GDM1 (cell line): ENCODE measurements around the gene GPRC5C.

ENCODE experiments used
- DNase-seq: peaks from one replicate; lab custom pipeline; 2025; lab: John Stamatoyannopoulos, UW

Gene GPRC5C

DNA sequence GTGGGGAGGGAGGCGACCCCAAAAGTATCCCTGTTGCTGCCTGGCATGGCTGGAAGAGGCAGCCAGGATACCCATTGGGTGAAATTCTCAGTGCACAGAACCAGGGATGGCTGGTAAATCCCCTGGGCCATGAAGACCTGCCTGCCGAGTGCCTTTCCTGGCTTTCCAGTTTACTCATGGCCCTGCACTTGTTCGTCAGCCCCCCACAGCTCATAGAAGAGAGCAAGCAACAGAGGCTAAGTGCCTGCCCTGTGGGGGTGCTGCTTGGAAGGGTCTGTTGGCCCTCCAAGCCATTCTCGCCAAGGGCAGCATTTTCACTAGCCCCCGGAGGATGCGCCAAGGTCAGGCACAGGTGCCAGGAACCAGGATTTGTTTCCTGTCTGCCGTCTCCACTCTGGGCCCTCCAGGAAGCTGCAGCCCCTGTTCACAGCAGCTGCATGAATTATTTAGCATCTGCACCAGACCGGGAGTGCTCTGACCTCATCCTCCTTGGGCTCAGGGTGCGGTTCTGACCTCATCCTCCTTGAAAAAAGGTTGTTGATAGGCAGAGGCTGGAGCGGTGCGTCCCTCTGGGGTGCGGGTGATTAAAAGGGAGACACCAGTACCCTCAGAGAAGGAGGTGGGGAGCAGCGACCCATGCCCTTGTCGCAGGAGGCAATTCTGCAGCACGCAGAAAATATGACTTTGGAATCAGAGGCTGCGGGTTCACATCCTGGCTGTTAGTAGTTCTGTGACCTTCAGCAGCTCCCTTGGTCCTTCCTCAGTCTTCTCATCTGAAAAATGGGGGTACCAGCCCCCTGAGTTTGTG, 20.3 kb downstream of the GPRC5C start:
- no peak for DNase-seq

DNA sequence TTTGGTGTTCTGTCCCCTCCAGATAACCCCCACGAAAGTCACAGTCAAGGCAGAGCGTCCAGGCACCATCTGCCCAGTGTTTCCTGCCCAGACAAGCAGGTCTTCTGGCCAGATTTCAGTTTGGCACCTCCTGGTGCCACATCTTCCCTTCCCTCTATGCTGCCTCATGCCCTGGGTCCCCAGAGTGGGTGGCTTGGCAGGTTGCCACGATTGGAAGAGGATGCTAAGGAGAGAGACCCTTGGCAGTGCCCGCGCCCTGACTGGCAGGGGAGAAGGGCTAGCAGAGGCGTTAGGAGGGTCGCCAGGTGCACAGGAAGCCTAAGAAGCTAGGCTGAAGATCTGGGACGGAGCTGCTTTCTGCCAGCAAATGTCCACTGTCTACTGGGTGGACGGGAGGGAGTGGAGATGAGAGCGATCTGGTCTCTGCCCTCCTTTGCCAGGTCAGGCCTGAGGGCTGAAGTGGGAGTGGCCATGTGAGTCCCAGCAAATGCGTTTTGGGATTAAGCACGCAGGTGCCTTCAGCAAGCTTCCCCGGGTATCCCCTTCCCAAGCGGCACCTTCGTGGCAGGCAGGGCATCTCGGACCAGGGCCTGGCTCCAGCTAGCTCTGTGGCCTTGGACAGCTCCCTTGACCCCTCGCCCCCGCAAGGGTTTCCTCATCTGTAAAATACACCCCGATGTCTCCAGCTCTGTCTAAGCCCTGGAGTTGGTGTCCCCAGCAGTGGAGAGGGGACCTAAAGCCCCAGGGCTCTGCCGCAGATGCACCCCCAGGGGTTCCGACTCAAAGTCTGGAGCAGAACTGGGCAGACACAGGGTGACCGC, 21.2 kb downstream of the GPRC5C start:
- no peak for DNase-seq

DNA sequence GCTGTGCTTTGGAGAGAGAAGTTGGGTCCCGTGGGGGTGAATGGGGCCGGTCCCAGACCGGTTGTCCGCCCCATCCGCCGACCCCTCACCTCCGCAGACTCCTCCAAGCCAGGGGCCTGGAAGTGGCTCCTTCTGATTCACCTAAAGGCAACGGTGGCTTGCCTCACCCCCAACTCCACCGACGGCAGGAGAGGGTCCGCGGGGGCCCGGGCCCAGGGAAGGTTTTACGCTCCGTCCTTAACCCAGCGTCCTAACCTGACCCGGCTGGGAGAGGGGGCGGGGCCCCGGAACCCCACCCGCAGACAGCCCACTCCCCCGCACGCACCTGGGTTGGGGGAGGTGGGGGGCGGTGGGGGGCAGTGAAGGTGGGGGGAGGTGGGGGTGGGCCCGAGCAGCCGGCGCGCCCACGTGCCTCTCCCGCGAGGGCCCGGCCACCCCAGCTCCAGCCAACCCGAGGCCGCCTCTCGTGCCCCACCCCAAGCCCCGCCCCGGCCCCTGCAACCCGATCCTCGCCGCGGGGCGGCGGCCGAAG, 21.8 kb downstream of the GPRC5C start:
- DNase-seq: no peak

DNA sequence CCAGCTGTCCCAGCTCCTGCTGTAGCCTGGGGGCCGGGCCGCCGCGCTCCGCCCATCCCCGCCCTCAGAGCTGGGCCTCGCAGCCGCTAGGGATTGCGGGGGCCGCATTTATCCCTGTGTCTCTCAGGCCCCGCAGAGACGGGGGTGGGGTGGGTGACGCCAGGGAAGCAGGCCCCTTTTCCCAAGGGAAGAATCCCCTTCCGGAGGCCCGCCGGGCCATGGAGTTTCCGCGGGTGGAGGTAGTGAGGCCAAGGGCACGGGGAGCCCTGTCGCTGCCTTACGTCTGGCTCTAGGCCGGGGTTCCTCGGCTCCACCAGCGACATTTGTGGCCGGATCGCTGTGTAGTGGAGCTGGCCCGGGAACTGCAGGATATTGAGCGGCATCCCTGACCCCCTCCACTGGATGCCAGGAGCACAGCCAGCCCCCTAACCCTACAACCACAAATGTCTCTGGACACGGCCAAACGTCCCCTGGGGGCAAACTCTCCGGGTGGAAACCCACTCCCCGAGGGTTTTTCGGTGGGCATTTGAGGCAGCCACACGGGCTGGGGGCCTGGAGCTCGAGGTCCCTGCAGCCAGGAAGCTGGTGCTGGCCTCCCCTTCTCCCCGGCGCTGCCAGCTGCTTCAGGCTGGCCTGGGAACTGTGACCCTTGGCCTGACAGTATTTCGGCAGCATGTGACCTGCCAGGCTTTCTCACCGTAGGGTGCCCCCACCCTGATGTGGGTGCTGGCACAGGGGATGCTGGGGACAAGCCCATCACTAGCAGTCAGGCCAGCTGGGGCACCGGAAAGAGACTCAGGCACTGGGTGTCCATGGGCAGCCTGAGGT, 22.5 kb downstream of the GPRC5C start:
- peak; percentile 63 for DNase-seq

DNA sequence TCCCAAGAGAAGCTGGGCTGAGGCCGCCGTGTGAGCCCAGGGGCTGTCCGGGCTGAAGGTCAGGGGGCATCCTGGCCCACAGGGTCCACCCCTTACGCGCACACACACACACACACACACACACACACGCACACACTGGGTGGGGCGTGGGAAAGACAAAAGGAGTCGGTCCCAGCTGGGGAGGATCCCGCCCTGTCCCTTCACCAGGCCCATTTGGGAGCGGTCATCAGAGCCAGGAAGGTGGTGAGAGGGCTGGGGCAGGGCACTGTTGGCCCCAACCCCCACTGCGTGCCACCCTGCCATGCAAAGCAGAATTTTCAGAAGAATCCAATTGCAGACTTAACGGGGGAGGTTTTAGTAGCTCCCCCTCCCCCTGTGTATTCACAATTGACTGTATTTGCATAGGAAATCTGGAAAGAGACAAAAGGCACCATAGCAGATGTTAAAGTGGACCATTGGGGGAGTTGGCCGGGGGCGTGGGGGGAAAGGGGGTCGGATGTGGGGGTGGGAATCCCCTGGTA, 23.2 kb downstream of the GPRC5C start:
- no peak for DNase-seq

DNA sequence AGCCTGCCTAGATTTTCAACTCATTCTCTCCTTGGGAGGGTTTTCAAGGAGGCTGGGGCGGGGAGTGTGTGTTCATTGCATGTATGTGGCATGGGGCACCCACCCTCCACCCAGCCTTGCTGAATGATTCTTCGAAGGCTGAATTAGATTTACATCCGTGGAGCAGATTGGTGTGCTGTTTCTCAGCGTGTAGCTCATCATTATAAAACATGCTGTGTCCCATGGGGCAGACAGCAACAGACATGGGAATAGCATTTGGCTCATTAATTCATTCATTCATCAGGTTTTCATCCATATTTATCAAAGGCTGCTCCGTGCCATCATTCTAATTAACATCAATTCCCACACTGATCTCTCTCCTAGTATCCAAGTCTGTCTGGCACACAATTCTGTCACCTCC, 23.9 kb downstream of the GPRC5C start:
- no peak for DNase-seq

DNA sequence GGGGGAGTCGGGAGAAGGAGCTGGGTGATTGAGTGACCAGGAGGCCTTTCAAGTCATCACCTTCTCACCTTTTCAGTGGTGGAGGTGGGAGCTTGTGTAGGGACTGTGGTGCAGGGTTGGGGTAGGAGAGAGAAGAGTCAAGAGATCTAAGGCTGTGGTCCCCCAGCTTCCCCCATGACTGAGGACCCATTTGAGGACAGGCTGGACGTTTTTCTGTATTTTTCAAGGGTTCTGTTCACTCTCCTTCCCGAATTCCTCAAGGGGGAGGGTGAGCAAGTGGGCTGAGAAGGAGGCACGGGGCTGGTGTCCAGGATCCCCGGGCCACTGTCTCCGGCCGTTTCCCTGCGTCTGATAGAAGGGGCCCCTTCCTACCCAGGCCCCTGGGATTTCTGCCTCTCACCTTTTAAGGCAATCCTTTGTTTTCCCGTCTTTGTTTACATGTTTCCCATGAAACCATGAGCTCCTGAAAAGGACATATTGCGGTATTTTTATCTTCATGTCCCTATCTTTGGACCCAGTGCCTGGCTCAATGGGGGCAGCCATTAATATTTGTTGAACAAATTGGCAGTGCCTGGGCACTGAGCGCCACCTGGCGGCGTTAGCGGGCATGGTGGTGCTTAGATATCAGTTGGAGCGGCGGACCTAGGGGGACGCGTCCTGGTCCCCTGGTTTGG, 25.4 kb downstream of the GPRC5C start:
- DNase-seq: peak; percentile 56

DNA sequence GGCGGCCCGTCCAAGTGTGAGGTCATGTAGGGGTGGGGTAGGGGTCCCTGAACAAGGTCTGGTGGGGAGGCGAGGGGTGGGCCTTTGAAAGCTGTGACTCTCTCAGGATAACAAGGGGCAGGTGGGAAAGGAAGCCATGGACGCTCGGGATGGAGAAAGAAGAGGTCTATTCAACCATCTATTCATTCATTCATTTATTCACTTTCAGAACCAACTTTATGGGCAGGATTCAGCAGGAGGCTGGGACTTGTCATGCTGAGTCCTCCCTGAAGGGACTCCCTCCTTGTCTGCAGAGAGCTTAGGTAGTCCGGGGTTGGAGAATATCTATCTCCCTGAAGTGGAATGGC, 25.9 kb downstream of the GPRC5C start:
- no peak for DNase-seq

DNA sequence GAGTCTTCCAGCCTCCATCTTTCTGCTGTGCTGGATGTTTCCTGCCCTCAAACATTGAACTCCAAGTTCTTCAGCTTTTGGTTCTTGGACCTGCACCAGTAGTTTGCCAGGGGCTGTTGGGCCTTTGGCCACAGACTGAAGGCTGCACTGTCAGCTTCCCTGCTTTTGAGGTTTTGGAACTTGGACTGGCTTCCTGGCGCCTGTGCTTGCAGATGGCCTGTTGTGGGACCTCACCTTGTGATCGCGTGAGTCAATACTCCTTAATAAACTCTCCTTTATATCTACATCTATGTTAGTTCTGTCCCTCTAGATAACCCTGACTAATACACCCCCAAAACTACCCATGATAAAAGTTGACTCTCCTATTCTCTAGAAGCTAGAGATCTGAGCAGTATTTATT, 26.9 kb downstream of the GPRC5C start:
- DNase-seq: no peak

DNA sequence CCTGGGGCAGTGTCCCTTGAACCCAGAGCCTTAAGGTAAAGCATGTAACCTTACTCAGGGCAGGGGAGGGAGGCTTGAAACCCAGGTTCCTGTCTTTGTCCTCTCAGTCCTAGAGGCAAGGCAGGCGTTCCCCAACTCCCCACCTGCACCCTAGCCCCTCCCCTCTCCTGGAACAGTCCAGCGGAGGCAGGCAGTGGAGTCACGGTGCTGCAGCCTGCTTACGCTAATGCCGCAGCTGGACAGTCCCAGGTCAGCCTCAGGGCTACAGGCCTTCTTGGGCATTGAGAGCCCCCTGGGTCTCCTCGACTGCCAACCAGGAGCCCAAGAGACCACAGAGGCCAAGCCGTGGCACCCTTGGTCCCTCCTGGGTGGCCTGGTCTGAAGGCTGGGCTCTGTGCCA, 27.7 kb downstream of the GPRC5C start:
- DNase-seq: no peak

DNA sequence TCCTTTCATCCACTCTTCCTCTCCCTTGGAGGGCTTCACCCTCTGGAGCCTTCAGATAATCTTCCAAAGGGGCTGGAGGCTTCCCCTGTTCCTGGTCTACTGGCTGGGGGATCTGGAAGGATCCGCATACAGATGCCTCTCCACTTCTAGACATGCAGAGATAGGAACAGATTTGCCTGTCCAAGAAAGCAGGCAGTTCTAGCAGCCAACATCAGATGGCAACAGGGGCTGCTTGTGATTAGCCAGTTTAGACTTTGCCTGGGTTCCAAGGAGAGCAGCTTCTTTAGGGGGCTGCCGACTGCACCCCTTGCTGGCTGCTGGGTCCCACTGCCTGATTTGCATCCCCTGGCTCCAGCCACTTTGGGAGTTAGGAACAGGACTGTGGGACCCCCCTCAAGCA, 28.4 kb downstream of the GPRC5C start:
- no peak for DNase-seq

DNA sequence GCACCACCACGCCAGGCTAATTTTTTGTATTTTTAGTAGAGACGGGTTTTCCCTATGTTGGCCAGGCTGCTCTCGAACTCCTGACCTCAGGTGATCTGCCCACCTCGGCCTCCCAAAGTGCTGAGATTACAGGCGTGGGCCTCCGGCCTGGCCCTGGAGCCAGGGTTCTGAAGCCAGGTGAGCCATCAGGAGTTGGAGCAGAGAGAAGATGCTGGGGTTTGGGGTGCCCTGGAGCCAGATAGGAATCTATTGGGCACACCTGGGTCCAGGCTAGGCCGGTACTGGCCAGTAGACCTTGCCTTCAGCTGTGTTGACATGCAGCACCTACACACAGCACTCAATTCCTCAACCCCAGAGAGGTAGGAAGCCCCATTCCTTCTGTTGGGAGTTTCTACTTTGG, 29.1 kb downstream of the GPRC5C start:
- DNase-seq: no peak

DNA sequence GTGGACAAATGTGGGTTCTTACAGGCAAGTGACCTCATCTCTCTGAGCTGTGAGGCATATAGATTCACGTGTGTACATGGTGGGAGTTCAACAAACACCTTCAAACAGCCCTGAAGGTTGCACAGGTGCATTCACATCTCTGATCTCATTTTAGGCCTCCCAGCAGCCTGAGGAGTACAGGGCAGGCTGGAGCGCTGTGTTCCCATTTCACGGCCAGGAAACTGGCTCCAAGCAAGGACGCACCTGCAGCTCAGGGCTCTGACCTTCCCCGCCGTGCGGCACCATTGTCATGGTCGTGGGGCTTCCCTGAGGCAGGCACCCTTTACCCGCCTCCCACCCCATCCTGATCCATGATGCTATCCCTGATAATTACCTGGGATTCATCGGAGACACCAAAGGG, 29.7 kb downstream of the GPRC5C start:
- DNase-seq: no peak

DNA sequence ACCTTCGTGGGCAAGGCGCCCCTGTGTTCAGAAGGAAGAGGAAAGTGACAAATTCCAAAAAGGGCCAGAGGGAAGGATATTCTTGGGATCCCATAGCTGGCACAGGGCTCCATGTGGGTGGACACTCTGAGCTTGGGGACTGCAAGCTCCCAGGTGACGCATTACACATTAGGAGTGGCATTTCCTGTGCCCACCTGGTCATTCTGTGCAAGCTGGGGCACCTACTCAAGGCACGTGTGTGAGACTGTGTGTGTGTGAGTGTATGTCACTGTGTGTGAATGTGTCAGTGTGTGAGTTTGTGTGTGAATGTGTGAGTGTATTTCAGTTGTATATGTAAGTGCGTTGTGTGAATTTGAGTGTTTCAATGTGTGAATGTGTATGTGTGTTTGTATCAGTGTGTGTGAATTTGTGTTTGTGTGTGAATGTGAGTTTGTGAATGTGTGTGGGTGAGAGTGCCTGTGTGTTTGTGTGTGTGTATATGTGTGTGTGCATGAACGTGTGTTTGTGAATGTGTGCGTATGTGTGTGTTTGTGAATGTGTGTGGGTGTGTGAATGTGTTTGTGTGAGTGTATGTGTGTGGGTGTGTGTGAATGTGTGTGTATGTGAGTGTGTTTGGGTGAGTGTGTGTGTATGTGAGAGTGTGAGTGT, 33.0 kb downstream of the GPRC5C start:
- DNase-seq: no peak

DNA sequence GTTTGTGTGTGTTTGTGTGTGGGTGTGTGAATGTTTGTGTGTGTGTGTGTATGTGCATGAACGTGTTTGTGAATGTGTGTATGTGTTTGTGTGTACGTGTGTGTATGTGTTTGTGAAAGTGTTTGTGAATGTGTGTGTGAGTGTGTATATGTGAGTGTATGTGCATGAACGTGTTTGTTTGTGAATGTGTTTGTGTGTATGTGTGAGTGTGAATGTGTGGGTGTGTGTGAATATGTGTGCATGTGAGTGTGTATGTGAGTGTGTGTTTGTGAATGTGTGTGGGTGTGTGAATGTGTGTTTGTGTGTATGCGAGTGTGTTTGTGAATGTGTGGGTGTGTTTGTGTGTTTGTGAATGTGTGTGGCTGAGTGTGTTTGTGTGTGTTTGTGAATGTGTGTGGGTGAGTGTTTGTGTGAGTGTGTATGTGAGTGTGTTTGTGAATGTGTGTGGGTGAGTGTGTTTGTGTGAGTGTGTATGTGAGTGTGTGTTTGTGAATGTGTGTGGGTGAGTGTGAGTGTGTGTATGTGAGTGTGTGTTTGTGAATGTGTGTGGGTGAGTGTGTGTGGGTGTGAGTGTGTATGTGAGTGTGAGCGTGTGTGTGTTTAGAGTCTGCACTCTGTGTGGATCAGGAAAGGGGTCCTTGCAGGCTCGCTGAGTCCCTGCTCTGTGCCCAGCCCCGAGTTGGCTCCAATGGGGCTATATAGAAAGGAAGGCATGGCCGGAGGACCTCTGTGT, 33.7 kb downstream of the GPRC5C start:
- no peak for DNase-seq

DNA sequence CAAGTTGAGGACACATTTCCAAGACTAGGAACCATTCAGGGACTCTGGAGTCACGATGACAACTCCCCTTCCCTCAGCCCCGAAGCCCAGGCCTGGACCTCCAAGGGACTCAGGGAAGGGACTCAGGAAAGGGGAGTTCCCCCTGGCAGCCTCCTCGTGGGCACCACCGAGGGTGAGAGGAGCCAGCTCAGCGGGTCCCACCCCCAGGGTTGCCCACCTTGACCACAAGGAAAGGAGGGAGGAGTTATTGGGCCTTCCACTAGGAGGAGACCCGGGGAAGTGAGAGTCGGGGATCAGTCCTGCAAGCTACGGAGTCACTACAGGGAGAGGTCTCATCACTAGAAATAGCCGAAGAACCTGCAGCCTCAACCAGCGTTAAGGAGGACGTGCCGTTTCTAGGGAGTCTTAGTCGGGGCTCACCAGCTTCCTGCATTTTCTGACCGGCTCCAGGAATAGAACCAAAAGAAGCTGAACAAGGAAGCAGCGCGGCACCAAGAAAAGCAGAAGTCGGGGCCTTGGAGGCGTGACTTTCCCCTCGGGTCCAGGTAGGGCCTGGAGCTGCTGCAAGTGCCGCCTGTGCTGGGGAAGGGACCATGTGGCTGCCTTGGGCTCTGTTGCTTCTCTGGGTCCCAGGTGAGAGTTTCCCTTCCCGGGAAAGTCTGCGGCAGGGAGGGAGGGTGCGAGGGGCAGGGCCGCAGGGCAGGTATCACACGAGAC, 34.4 kb downstream of the GPRC5C start, which contains the start of gene CD300A:
CD300A (plus strand) TSS at position 524 of the 717 bp plus-strand sequence; CDS start at position 594, 70 bp downstream.
- DNase-seq: peak; percentile 82

DNA sequence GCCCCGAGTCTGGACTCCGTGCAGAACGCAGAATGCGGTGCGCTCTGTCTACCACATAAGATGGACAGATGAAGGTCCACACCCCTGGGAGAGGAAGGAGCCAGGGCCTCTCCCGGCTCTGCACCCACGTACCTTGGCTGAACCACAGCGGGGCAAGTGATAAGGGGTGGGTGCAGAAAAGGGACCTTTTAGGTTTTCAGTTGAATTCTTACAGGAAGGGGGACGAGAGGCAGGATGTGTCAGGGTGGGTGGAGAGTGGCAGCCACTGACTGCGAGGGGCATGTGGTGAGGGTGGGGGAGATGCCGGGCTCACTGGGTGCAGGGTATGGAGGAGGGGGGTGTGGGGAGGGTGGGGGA, 34.9 kb downstream of the GPRC5C start:
- no peak for DNase-seq

DNA sequence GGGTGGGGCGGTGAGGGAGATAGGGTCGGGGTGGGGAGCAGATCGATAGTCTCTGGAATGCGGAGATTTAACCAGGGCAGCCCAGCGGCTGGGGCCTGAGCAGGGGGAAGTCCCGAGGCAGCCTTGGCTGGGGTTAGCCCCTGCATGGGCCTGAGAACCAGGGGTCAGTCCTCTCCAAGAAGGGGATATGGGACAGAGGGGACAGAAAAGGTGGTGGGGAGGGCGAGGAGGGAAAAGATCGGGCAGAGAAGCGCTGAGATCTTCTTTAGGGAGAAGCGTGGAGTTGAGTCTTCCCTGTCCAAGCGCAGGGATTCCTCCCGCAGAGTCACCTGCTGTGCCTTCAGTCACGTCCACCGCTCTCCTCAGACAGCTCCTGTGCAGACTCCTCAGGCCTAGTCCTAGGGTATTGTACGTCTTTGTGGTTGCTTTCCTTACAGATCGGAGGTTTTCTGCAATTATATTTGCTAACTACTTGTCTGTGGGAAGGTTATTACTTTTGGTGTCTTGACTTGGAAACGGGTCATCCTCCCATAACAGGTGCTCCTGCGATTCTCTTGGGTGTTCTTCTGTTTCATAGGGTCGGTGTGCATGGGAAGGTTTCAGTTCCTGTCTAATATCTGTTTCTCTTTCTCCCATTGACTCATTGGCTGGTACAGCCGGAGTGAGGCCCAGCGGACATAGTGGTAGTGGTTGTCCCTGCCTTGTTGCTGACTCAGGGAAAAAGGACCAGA, 35.5 kb downstream of the GPRC5C start:
- DNase-seq: no peak

DNA sequence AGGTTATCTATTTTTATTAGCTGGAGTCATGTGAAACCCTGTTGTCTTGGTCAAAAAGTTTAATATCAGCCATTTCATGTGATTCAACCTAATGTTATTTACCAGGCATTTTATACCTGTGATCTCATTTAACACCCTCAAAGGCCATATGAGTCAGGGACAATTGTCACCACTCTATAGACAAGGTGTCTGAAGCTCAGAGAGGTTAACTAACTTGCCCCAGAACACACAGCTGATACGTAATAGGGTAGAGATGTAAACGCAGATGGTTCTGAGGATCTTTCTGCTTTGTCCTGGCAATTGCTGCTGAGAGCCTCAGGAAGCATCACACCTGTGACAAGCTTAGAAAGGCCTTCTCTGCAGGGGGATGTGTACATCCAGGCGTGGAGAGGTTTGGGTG, 39.5 kb downstream of the GPRC5C start:
- no peak for DNase-seq
